Measurements from ENCODE around the gene IRF2.
A peak's percentile ranks its signal among the peaks of the same experiment; 100 is the strongest.
"Not testable (repeated sequence)": the region's sequence is repeated elsewhere in the genome, so short reads cannot be mapped to it uniquely, and the experiment has no call there.

IRF2 gene

GRCh38 chr4:184361443-184361842, 112.9 kb downstream of the IRF2 start:
- DNase-seq: no peak

GRCh38 chr4:184359888-184360287, 114.5 kb downstream of the IRF2 start:
- DNase-seq: no peak

- no peak for DNase-seq
These were observed 115.7 kb downstream of the IRF2 start for GRCh38 chr4:184358521-184359232.

- peak; percentile 45 for DNase-seq
These were observed 116.6 kb downstream of the IRF2 start for GRCh38 chr4:184357772-184358171.

GRCh38 chr4:184357165-184357564, 117.2 kb downstream of the IRF2 start:
- no peak for DNase-seq

- DNase-seq: no peak
These were observed 118.0 kb downstream of the IRF2 start for GRCh38 chr4:184356366-184356765.

GRCh38 chr4:184355857-184356256, 118.5 kb downstream of the IRF2 start:
- DNase-seq: no peak

- peak; percentile 94 for DNase-seq
These were observed 119.2 kb downstream of the IRF2 start for GRCh38 chr4:184355111-184355604.

GRCh38 chr4:184352891-184353290, 121.5 kb downstream of the IRF2 start:
- DNase-seq: no peak

GRCh38 chr4:184351560-184352451, 122.5 kb downstream of the IRF2 start:
- no peak for DNase-seq

GRCh38 chr4:184350964-184351363, 123.4 kb downstream of the IRF2 start:
- DNase-seq: no peak

- no peak for DNase-seq
These were observed 124.0 kb downstream of the IRF2 start for GRCh38 chr4:184350213-184350817.

GRCh38 chr4:184349283-184350039, 124.9 kb downstream of the IRF2 start:
- no peak for DNase-seq

GRCh38 chr4:184348311-184349233, 125.8 kb downstream of the IRF2 start:
- no peak for DNase-seq

GRCh38 chr4:184347251-184348239, 126.8 kb downstream of the IRF2 start:
- peak; percentile 65 for DNase-seq

- no peak for DNase-seq
These were observed 127.7 kb downstream of the IRF2 start for GRCh38 chr4:184346682-184347081.

GRCh38 chr4:184346273-184346672, 128.1 kb downstream of the IRF2 start:
- DNase-seq: not testable (repeated sequence)

GRCh38 chr4:184345573-184345922, 128.8 kb downstream of the IRF2 start:
- DNase-seq: no peak

- DNase-seq: no peak
These were observed 129.3 kb downstream of the IRF2 start for GRCh38 chr4:184344899-184345572.

GRCh38 chr4:184344435-184344834, 129.9 kb downstream of the IRF2 start:
- DNase-seq: no peak
